ENCODE measurements around the gene HSPB2. TPM values are rescaled to one million over a fixed set of nuclear protein-coding genes. Genes with fewer than 3 reads are reported as not detected.

HSPB2 gene
- total RNA-seq, 1 donor, result 0.43 TPM

- DNase-seq (ENCODE audit: low read depth), result no peak
- no peak for TF ChIP-seq CTCF (IDR thresholded peaks at IDR 0.05; ENCODE audit: insufficient read depth, low read depth, low read length)
- peak overlapping the region; percentile 61 for H3K4me3 ChIP-seq (ENCODE audit: low read depth, low read length)
Measured at GRCh38 chr11:111937461-111937769, 24.9 kb downstream of the HSPB2 start.

GRCh38 chr11:111937844-111938243 is 25.3 kb downstream of the HSPB2 start:
- DNase-seq (ENCODE audit: low read depth), result no peak
- TF ChIP-seq CTCF (IDR thresholded peaks at IDR 0.05; ENCODE audit: insufficient read depth, low read depth, low read length), result no peak
- H3K4me3 ChIP-seq (ENCODE audit: low read depth, low read length), result peak overlapping the region; percentile 61

GRCh38 chr11:111938687-111939160 is 26.2 kb downstream of the HSPB2 start:
- no peak for TF ChIP-seq CTCF (IDR thresholded peaks at IDR 0.05; ENCODE audit: insufficient read depth, low read depth, low read length)
- peak; percentile 58 for DNase-seq (ENCODE audit: low read depth)
- H3K4me3 ChIP-seq (ENCODE audit: low read depth, low read length), result no peak overlapping the region

- no peak for TF ChIP-seq CTCF (IDR thresholded peaks at IDR 0.05; ENCODE audit: insufficient read depth, low read depth, low read length)
- H3K4me3 ChIP-seq (ENCODE audit: low read depth, low read length), result no peak overlapping the region
- DNase-seq (ENCODE audit: low read depth), result peak; percentile 52
Measured at GRCh38 chr11:111939836-111940604, 27.5 kb downstream of the HSPB2 start.

GRCh38 chr11:111941963-111942362 is 29.4 kb downstream of the HSPB2 start:
- no peak for DNase-seq (ENCODE audit: low read depth)
- no peak overlapping the region for H3K4me3 ChIP-seq (ENCODE audit: low read depth, low read length)
- no peak for TF ChIP-seq CTCF (IDR thresholded peaks at IDR 0.05; ENCODE audit: insufficient read depth, low read depth, low read length)

GRCh38 chr11:111942829-111943228 is 30.3 kb downstream of the HSPB2 start:
- peak; percentile 17 for DNase-seq (ENCODE audit: low read depth)
- TF ChIP-seq CTCF (IDR thresholded peaks at IDR 0.05; ENCODE audit: insufficient read depth, low read depth, low read length), result no peak
- H3K4me3 ChIP-seq (ENCODE audit: low read depth, low read length), result no peak overlapping the region

GRCh38 chr11:111944139-111944538 is 31.6 kb downstream of the HSPB2 start:
- no peak for TF ChIP-seq CTCF (IDR thresholded peaks at IDR 0.05; ENCODE audit: insufficient read depth, low read depth, low read length)
- no peak overlapping the region for H3K4me3 ChIP-seq (ENCODE audit: low read depth, low read length)
- DNase-seq (ENCODE audit: low read depth), result peak; percentile 83
